Uterus (tissue), 2 donors: ENCODE results near the gene TPRG1L.

Experiments
- CTCF ChIP-seq, 4 experiments: fragments of 200-600 bp in 2 of 4; fragments of 450-650 bp in 2 of 4; sonication (generic) in 2 of 4; IDR thresholded peaks; one replicate each; pipeline ENCODE4 v1.5.1; 2016 to 2019; ENCODE audit warnings: antibody characterized with exemption in 4 of 4, mild to moderate bottlenecking in 2 of 4, moderate library complexity in 1 of 4
- POLR2A ChIP-seq, 2 donors: fragments of 450-650 bp; IDR thresholded peaks; one replicate each; pipeline ENCODE4 v1.6.1; 2016; ENCODE audit warnings: antibody characterized with exemption in 2 of 2, mild to moderate bottlenecking in 1 of 2, moderate library complexity in 1 of 2

GRCh38 chr1:3632716-3633343, 8.0 kb downstream of the TPRG1L start:
- TF ChIP-seq POLR2A (IDR thresholded peaks at IDR 0.05) = no peak
- TF ChIP-seq CTCF (IDR thresholded peaks at IDR 0.05) = no peak
